ENCODE data around the gene FUCA1.

DNA sequence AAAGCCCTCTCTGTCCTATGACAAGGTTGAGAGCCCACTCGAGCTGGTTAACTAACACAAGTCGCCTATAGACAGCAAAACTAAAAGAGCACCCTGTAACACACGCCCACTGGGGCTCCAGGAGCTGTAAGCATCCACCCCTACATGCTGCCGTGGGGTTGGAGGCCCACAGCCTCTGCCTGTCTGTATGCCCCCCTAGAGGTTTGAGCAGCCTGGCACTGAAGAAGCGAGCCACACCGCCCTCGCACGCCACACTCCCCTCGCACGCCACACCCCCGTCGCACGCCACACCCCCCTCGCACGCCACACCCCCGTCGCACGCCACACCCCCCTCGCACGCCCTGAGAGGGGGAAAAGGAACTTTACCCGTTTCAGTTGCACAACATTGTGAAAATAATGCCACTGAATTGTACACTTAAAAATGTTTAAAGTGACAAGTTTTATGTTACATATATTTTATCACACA, 29.7 kb downstream of the FUCA1 start:
- TF ChIP-seq CTCF (conservative IDR thresholded peaks at IDR 0.05; ENCODE audit: low read depth, low read length) (no peak), BHLHE40 (IDR thresholded peaks at IDR 0.05; ENCODE audit: low read depth, low read length) (no peak), RAD21 (IDR thresholded peaks at IDR 0.05; ENCODE audit: low read length) (no peak), CEBPB (IDR thresholded peaks at IDR 0.05; ENCODE audit: low read depth, low read length) (peak; percentile 64), RCOR1 (IDR thresholded peaks at IDR 0.05; ENCODE audit: insufficient replicate concordance, low read length) (no peak), POLR2A (IDR thresholded peaks at IDR 0.05; ENCODE audit: low read depth, low read length) (no peak), NFE2L2 (IDR thresholded peaks at IDR 0.05; ENCODE audit: low read depth, low read length) (no peak), MAFK (IDR thresholded peaks at IDR 0.05; ENCODE audit: low read depth, low read length) (no peak), MXI1 (IDR thresholded peaks at IDR 0.05; ENCODE audit: borderline replicate concordance, low read depth, low read length) (peak; percentile 8; the same call in 1 of the 2 replicates)
- TF ChIP-seq, protein P1, sequence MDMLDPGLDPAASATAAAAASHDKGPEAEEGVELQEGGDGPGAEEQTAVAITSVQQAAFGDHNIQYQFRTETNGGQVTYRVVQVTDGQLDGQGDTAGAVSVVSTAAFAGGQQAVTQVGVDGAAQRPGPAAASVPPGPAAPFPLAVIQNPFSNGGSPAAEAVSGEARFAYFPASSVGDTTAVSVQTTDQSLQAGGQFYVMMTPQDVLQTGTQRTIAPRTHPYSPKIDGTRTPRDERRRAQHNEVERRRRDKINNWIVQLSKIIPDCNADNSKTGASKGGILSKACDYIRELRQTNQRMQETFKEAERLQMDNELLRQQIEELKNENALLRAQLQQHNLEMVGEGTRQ (IDR thresholded peaks at IDR 0.05; ENCODE audit: low read depth, low read length) = no peak
